GM12892 (cell line): ENCODE data around the gene KIF26A.

Source experiments
- POLR2A ChIP-seq: IDR thresholded peaks from 2 replicates; pipeline ENCODE4 v1.6.1; 2011; ENCODE audit warnings: low read depth, low read length, control low read depth
- POLR2AphosphoS5 ChIP-seq: IDR thresholded peaks from 2 replicates; pipeline ENCODE4 v1.6.1; 2011; ENCODE audit warnings: low read depth, low read length, control low read depth

DNA sequence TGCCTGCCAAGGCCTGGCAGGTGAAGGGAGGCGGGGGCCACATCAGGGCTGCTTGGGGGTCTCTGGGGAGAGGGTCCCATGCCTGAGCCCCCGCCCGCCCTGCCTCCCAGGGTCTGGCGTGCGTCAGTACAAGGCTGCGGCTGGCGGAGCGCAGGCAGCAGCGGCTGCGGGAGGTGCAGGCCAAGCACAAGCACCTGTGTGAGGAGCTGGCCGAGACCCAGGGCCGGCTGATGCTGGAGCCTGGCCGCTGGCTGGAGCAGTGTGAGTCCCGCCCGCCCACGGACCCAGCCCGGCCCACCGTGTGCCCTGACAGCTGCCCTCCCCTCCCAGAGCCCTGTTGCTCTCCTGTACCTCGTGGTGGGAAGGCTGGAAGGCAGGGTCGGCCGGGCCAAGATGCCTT is 40.7 kb downstream of the KIF26A start:
- TF ChIP-seq POLR2A, result no peak
- TF ChIP-seq POLR2AphosphoS5, result no peak
